GM12891 (cell line): ENCODE data around the gene LDB3.

Experiments used
- POLR2A ChIP-seq: IDR thresholded peaks from 2 replicates; pipeline ENCODE4 v1.6.1; 2011; ENCODE audit warnings: low read depth, low read length, control low read depth
- POLR2AphosphoS5 ChIP-seq: IDR thresholded peaks from 2 replicates; pipeline ENCODE4 v1.6.1; 2011; ENCODE audit warnings: low read depth, low read length, control low read depth
- POU2F2 ChIP-seq: IDR thresholded peaks from 2 replicates; pipeline ENCODE4 v1.6.1; 2011; ENCODE audit warnings: low read depth, mild to moderate bottlenecking, control low read depth, low read length, moderate library complexity

DNA sequence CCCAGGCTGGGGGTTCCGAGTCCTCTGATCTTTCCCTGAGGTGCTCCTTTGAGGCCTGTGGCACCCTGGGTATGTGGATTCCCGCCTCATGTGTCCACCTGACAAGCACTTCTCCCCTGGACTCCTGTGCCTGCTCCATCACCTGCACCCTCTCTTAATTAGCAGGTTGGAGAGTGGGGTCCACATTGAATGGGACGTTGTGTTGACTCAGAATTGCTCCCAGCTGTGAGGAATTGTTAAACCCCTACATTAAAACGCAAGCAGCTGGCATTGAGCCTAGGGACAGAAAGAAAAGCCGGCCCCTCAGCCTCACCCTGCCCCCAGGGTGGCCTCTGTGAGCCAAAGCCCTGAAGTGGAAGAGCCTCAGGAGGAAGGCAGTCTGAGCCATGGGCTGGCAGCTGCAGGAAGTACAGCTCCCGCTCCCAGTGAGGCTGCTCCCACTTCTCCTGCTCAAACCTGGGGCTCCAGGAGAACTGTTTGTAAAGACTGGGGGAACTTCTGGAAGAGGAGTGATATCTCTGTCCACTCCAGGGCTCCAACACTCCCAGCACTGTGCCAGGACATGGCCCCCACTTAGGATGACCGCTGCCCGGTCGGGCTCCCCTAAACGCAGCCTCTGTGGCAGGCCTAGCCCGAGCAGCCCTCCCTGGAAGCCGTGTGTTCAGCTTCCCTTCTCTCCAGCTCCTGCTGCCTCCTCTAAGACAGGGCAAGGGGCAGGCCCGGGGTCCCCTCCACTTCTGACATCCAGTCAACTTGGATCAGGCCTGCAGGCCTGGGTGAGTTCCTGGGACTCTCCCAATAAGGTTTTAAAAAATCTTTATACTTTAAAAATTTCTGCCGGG, 15.7 kb upstream of the LDB3 start:
- TF ChIP-seq POLR2AphosphoS5 = no peak
- TF ChIP-seq POLR2A = no peak
- no peak for TF ChIP-seq POU2F2
